Stimulated activated CD8-positive, alpha-beta memory T cell treated with anti-CD3 and anti-CD28 coated beads, Interleukin-7, amount 100 ng/mL, for 48 hours (primary cell): ENCODE results near the gene CAMK2A.

Experiments used
- DNase-seq, 2 donors: peaks; one replicate each; pipeline ENCODE4 v3.0.0-alpha.2; 2020; ENCODE audit warnings: low read depth in 1 of 2; ENCODE audit errors: extremely low read depth in 1 of 2

The CAMK2A gene

DNA sequence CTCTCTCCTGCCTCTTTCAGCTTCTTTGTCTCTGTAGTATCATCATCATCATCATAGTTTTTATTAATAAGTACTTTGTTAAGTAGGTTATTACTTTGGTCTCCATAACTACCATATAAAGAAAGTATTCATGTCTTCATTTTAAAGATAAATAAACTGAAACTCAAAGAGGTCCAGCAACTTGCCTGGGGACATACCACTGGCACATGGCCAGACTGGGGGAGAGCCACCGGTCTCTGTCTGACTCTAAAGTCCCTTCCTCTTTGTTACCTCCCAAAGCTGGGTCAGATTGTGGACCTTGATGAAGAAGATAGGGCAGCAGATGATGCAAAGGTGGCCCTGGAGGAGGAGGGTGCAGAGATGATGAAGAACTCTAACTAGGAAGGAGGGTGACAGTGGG, 114.5 kb downstream of the CAMK2A start:
- DNase-seq = no peak

GRCh38 chr5:150174285-150174684, 115.3 kb downstream of the CAMK2A start:
- no peak for DNase-seq

DNA sequence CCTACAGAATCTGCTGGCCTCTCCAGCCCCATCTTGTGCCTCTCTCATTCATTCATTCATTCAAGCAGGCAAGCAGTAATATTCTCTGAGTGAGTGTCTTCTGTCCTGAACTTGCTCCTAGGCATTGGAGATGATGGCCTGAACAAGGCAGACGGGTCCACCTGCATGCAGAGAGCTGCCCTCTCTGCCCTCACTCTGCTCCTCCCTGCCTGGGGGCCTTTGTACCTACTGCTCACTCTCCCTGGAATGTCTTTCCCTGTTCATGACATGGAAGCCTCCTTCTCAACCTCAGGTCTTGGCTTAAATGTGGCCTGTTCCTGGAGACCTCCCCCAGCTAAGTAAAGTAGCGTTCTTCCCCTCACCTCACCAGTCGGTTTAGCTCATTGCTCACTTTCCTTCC, 116.4 kb downstream of the CAMK2A start:
- DNase-seq = no peak

DNA sequence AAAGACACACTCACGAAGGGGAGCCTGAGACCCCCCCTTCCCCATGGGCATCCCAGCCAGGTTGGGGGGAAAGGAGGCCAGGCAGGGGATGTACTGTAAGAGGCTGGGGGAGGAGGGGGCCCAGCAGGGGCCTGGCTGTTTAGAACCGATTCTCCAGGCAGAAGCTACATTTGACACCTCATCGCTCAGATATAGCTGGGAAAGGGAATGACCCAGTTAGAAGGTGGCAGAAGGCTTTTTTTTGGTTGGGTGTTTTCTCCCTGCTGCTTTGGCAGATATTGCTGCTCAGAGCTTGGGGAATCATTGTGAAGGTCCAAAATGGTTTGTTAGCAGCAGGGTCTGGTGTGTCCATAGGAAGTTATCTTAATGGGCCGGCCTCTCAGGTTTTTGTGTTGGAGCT, 117.0 kb downstream of the CAMK2A start:
- DNase-seq = no peak

DNA sequence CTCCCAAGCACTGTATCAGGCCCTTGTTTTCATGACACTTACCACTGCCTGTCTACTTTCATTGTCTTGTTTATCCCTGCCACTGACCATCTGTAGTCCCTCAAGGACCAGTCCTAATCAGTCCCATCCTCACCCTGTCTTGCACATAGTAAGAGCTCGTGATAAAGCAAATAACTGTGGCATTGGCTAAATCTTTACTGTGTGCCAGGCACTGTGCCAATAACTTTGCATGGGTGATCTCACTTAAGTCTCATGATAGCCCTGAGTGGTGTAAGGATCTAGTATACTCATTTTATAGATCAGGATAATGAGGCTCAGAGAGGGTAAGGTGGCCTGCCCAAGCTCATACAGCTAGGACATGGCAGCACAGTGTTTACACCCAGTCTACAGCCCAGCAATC, 117.4 kb downstream of the CAMK2A start:
- no peak for DNase-seq
